Activated T-cell treated with anti-CD3 and anti-CD28 coated beads for 24 hours (primary cell): ENCODE results near the gene KIRREL2.

Experiments
- DNase-seq: peaks from one replicate; pipeline ENCODE4 v3.0.0-alpha.2; 2020; ENCODE audit warnings: low read depth

KIRREL2 gene

DNA sequence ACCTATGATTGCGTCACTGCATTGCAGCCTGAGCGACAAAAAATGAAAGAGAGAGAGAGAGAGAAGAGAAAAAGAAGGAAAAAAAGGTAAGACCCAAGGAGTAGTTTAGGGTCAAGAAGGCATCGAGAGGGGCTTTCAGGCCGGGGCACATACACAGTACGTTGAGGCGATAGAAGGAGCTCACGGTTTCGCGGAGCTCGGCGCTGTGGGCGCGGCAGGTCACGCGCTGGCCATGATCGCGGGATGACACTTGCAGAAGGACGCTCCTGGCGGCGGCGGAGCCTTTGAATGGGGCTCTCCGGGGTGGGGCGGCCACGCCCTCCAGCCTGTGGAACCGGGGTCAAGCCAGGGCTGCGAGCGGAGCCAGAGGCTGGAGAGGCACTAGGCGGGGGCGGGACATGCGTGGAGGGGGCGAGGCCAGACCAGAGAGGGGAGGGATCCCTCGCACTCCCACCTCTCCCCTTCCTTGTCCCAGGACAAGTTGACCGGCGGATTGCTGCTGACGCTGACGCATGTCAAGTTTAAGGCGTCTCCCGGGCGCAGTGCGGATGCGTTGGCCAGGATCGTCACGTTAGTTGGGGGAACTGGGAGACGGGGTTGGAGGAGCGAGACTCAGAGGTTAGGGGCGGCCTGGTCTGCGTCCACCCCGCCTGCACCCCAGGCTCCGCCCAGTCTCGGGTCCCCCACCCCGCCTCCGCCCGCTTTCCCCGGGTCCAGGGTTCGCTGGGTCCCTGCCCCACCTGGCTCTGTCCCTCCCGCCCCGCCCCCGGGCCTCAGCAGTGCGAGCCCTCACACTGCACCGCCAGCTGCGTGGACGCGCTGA lies 11.3 kb upstream of the KIRREL2 start:
- DNase-seq, result no peak

DNA sequence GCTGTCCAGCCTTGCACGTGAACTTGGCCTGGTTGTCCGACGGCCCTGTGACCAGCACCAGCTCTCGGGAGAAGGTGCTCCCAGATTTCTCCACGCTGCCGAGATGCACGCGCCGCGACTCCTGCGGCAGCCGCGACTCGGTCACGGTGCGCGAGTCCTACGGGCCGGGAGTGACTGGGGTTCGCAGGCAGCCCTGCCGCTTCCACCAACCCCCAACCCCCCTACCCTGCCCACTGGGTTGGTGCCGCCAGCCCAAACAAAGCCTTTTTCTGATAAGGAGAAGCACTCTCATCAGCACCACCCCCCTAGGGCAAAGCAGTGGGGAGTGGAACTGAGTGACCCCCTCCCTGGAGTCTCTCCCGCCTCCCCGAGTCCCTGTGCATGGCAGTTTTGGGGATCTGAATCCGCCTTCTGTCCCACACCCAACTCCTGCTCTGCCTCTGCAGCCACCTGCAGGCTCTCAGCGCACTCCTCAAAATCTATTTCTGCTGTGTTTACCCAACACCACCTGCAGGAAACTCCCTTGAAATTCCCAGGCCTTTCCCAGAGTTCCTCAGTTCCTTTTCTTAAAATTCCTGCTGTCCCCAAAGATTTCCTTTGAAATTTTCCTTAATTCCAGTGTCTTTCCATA lies 10.6 kb upstream of the KIRREL2 start:
- DNase-seq, result no peak

DNA sequence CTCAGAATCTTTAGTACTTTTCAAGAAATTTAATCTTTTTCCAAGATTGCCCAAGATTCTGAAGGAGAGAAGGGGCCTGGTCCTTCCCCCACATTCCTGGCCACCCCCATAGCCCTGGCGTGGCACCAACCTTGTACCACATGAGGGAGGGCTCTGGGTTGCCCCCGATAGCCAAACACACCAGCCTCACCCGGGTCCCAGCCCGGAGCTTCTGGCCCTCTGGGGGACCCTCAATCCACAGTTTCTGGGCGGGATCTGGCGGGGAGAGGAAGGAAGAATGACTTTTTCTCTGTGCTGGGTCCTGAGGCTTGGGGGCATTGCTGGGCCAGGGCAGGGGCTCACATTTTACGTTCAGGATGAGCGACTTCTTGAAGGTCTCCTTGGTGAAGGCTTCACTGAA lies 8.8 kb upstream of the KIRREL2 start:
- no peak for DNase-seq

DNA sequence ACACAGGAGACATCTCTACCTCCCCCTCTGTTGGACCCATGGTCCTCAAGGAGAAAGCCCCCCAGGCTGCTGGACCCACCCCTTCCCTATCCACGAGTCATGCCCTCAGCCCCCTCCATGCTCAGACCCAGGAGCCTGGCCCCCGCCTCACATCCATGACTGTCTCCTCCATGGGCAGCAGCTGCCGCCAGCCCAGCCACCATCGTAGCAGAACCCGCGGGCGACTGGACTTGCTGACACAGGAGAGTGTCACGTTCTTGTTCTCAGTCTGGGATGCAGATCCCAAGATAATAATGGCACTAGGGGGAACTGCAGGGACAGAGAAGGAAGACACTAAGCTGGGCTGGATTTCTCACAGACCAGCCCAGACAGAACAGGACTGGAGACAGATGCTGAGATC lies 8.2 kb upstream of the KIRREL2 start:
- no peak for DNase-seq

DNA sequence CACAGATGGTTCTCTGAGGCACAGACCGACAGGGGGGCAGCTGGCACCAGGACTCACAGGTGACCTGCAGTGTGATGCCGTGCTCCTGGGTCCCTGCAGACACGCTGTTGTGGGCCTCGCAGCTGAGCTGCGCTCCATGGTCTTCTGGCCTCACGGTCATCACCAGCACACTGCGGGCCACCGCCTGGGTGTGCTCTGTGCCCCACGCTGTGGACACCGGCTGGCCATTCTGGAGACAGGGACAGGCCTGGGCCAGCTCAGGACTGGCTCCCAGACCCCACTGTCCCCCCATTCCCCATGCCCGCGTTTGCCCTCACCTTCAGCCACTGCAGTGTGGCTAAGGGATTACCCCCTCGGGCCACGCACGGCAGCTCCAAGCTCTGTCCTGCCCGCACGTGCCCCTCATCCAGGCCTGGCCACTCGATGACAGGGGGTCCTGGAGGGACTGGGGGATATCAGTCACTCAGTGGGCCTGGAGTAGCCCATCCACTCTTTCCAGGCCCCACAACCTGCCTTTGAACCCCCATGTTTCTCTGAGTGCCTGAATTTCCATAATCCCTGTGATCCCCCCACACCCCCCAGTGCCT lies 7.7 kb upstream of the KIRREL2 start:
- DNase-seq, result no peak

DNA sequence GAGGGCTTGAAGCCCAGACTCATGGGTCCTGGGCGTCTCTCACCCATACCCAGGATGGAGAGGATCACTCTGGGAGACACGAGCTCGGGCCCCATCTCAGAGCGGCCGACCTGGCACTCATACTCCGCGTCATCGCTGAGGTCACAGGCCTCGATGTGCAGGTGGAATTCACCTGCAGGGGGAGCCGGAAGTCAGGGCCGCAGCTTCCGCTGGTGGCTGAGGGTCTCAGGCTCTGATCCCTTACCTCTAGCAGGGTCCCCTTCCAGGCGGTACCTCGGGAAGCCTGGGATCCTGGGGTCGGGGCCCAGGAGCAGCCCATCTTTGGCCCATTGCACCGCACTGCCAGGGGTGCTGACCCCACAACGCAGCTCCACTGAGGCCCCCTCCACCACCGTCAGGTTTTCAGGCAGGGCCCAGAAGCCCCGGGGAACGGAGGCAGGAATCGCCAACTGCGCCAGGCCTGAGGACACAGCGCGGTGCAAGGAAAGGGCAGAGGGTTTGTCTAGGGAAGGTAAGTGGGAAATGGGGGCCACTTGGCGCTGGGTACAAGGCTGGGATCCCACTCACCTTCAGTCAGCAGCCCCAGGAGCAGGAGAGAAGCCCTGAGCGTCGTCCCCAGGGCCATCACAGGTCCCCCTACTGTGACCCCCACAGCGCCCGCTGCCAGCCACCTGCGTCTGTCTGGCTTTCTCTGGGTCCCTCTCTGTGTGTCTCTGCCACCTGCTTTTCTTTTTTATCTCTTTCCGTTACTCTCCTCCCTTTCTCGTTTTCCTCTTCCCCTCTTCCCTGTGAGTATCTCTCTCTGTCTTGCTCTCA lies 5.3 kb upstream of the KIRREL2 start:
- no peak for DNase-seq

DNA sequence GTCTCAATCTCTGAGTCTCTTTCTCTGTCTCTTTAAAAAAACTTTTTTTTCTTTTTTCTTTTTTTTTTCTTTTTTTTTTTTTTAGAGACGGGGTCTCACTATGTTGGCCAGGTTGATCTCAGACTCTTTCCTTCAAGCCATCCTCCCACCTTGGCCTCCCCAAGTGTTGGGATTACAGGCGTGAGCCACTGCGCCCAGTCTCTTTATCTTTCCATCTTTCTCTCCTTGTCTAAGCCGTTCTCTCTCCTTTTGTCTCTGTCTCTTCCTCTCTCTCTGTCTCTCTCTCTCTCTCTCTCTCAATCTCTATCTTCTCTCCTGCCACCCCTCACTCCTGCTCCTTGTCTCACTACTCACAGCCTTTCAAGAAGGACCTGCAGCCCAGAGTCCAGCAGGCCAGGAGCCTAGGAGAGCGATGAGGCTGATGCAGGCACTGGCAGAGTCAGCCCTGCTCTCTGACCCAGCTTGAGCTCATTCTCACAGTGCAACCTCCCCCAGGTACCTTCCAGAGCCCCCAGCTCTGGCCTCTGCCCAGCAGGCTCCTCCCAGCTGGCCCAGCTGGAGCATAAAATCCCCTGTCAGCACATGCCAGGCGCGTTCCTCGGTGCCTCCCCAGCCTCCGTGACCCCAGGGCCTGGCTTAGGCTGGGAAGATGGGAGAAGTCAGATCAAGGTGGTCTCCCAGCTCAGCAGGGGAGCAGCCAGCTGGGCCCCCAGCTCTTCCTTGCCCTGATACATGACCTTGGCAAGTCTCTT lies 4.5 kb upstream of the KIRREL2 start, which contains the start of gene NPHS1:
TSS of gene NPHS1 (minus strand) at position 476 of the 752 bp plus-strand sequence. CDS start 667 bp downstream, outside the sequence.
- no peak for DNase-seq

DNA sequence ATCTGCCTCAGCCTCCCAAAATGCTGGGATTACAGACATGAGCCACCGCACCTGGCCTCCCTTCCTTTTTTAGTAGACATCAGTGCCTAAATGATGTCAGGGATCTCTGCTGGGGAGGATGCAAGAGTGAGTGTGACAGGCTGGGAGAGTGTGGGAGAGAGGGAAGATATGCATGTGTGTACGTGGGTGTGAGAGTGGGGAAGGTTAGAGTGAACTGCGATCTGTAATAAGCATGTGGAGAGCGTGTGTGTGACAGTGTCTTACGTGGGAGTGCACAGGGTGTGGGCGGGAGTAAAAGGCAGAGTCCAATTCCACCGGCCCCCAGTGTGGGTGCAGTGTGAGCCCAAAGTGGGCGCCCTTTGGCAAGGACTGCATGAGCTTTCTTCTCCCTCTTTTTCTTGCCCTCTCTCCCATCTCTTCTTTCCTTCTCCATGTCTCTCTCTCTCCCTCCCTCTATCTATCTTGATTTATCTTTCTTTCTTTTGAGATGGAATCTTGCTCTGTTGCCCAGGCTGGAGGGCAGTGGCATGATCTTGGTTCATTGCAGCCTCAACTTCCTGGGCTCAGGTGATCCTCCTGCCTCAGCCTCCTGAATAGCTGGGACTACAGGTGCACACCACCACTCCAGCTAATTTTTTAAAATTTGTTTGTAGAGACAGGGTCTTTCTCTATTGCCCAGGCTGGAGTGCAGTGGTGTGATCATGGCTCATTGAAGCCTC lies 3.5 kb upstream of the KIRREL2 start:
- no peak for DNase-seq

DNA sequence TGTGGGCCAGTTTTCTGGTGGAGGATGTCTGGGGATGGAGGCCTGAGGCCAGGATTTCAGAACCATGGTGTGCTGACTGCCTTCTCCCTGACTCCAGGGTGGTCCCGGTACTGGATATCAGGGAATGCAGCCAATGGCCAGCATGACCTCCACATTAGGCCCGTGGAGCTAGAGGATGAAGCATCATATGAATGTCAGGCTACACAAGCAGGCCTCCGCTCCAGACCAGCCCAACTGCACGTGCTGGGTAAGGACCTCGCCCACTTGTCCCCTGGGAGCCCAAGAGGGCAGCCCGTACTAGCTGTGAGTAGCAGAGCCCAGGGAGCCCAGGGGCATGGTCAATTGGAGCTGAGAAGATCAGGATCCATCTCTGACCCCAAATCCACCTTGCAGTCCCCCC lies 1.6 kb downstream of the KIRREL2 start:
- no peak for DNase-seq

DNA sequence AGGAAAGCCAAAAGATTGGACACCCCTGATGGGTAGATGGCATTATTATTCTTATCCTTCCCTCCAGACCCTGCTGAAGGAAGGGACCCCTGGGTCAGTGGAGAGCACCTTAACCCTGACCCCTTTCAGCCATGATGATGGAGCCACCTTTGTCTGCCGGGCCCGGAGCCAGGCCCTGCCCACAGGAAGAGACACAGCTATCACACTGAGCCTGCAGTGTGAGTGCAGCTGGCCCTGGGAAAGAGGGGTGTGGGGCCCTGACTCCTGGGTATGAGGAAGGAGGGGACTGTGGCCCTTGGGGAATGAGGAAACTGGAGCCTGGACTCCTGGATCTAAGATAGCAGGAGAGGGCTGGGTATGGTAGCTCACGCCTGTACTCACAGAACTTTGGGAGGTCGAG lies 2.7 kb downstream of the KIRREL2 start:
- no peak for DNase-seq

DNA sequence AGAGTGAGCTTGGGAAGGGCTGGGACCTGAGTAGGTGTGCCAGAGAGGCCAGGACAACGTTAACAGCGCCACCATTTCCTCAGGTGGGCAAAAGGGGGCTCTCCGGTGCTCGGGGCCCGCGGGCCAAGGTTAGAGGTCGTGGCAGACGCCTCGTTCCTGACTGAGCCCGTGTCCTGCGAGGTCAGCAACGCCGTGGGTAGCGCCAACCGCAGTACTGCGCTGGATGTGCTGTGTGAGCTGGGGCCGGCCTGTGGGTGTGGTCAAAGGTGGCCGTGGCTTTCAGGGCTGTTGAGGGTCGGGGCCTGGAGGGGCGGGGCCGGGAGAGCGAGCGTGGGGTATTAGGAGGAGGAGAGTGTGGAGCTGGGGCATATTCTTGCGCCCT lies 3.7 kb downstream of the KIRREL2 start:
- no peak for DNase-seq

DNA sequence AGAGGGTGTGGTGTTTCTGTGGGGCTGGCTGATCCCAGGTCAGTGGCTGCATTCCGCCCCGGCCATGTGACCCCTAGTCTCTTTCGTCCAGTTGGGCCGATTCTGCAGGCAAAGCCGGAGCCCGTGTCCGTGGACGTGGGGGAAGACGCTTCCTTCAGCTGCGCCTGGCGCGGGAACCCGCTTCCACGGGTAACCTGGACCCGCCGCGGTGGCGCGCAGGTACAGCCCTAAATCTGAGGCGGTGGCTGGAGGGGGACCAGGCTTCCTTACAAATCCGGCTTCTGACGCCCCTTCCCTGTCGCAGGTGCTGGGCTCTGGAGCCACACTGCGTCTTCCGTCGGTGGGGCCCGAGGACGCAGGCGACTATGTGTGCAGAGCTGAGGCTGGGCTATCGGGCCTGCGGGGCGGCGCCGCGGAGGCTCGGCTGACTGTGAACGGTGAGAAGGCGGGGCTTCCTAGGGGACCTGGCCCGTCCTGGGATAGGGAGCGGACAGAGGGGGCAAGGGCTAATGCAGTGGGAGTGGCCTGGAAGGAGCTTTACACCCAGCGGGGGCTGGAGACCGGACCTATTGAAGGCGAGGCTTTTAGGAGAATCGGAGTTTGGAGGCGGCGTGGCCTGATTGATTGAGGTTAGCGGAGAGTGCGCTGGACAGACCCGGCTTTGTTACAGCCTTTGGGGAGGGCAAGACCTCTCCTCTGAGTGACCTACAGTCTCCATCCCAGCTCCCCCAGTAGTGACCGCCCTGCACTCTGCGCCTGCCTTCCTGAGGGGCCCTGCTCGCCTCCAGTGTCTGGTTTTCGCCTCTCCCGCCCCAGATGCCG lies 4.3 kb downstream of the KIRREL2 start:
- no peak for DNase-seq

DNA sequence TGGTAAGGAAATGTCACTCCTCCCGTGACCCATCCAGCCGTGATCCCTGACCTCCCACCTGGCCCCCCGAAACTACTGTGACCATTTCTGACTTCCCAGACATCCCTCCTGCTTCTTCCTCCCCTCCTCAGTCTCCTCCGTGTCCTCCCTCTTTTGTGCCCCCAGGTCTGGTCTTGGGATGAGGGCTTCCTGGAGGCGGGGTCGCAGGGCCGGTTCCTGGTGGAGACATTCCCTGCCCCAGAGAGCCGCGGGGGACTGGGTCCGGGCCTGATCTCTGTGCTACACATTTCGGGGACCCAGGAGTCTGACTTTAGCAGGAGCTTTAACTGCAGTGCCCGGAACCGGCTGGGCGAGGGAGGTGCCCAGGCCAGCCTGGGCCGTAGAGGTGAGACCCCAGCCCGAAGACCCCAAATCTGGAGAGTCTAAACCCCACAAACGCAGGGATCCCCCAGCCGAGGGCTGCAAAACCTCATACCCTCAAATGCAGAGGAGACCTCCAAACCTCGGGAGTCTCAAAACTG lies 5.0 kb downstream of the KIRREL2 start:
- no peak for DNase-seq

DNA sequence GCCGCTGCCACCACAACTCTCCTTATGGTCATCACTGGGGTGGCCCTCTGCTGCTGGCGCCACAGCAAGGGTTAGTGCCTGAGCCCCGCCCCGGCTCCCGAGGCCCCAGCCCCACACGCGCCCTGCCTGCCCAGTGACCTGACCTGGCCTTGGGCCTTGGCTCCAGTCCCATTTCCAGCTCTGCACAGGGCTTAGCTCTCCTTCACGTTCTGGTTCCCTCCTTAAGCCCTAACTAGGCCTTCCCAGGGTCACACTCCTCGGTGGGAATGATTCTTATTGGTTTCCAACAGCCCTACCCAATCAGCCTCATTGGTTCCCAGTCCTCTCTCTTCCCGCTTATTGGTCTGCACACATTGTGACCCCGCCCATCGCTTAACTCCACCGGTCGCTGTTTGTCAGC lies 5.8 kb downstream of the KIRREL2 start:
- DNase-seq, result no peak

DNA sequence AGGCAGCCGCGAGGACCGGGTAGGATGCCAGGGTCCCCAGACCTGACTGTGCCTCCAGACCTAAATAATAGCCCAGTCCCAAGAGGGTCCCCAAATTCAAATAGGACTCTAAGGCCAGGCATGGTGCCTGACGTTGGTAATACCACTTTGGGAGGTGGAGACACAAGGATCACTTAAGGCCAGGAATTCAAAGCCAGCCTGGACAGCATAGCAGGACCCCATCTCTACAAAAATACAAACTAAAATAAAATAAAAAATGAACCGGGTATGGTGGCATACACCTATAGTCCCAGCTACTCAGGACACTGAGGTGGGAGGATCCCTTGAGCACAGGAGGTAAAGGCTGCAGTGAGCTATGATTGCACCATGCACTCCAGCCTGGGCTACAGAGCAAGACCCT lies 6.3 kb downstream of the KIRREL2 start:
- DNase-seq, result no peak

DNA sequence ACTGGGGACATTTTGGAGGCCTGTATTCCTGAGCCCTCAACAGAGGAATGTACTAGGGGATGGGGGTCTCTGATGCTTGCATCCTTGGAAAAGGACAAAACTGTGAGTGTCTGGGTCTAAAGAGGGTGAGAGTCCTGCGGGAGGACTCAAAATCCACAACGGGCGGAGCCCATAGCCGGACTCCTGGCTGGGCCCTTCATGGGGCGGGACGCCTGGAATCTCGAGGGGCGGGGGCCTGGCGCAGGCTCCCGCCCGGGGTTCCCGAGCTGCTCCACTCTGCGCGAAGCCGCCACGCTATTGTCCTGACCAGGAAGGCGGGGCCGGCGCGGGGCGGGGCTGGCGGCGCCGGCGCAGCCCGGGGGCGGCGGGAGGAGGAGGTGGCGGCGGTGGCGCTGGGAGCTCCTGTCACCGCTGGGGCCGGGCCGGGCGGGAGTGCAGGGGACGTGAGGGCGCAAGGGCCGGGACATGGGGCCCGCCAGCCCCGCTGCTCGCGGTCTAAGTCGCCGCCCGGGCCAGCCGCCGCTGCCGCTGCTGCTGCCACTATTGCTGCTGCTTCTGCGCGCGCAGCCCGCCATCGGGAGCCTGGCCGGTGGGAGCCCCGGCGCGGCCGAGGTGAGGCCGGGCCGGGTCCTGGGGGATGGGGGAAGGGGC lies 11.6 kb downstream of the KIRREL2 start, which contains the start of gene APLP1:
TSS of gene APLP1 (plus strand) at position 403 of the 651 bp plus-strand sequence. CDS start at position 466, 63 bp downstream.
- peak; percentile 66 for DNase-seq

DNA sequence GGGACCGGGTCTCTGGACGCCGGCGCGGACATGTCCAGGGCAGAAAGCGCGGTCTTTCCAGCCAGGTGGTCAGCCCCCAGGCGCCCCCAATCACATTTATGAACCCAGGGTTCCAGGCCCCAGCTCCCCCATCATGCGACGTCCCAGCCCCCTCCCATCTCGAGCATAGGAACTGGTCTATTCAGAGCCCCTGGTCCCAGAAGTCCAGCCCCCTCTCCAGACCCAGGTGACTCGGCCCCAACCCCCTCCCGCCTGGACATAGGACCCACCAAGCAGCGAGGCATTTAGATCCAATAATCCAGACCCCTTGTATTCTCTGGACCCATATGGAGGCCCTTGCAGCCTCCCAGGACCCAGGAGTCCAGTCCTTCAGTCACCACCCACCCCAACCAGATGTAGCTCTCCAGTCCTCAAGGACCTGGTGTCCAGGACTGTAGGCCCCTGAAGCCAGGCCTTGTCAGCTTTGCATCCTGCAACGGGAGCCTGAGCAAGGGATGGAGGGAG lies 12.2 kb downstream of the KIRREL2 start:
- DNase-seq, result no peak

DNA sequence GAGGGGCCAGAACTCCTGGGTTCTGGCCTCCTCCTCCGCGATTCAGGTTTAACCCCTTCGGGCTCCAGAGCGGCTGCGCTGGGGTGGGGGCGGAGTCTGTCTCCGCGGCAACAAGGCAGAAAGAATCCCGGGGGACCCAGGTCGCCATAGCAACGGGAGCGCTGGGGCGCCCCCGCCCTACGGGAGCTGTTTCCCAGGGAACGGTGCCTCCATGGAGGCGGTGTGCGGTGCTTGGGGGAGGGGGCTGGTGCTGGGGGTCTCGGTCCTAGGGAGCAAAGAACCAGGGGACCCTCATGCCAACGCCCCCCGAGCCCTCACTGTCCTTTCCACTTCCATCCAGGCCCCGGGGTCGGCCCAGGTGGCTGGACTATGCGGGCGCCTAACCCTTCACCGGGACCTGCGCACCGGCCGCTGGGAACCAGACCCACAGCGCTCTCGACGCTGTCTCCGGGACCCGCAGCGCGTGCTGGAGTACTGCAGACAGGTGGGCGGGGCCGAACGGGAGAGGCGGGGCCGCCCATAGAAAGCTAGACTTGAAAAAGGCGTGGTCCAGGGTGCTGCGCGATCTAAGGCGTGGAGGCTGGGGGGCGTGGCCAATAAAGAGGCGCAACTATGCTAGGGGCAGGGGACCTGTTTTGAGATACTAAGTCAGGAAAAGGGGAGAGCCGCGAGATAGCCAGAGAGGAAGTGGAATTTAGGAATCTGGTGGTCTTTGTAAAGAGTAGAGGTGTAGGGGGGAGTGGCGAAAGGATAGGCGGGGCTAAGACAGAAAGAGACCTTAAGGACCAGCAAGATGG lies 12.8 kb downstream of the KIRREL2 start:
- DNase-seq, result peak; percentile 72
